Prostate gland (tissue), 2 donors: ENCODE results near the gene ARL15.

Experiments used
- POLR2A ChIP-seq: fragments of 450-650 bp; IDR thresholded peaks from one replicate; pipeline ENCODE4 v1.6.1; 2016; ENCODE audit warnings: antibody characterized with exemption, mild to moderate bottlenecking
- POLR2AphosphoS5 ChIP-seq: sonication (generic); formaldehyde crosslinking; IDR thresholded peaks from one replicate; pipeline ENCODE4 v1.6.1; 2017; ENCODE audit warnings: antibody characterized with exemption
- TF ChIP-seq, protein P1 (sequence below), 4 experiments: fragments of 200-600 bp in 2 of 4; fragments of 450-650 bp in 2 of 4; sonication (generic) in 2 of 4; IDR thresholded peaks; 1 replicate in 3 of 4; 2 replicates in 1 of 4; pipeline ENCODE4 v1.5.1; 2016 to 2019; ENCODE audit warnings: antibody characterized with exemption in 4 of 4, mild to moderate bottlenecking in 2 of 4, moderate library complexity in 2 of 4

DNA sequence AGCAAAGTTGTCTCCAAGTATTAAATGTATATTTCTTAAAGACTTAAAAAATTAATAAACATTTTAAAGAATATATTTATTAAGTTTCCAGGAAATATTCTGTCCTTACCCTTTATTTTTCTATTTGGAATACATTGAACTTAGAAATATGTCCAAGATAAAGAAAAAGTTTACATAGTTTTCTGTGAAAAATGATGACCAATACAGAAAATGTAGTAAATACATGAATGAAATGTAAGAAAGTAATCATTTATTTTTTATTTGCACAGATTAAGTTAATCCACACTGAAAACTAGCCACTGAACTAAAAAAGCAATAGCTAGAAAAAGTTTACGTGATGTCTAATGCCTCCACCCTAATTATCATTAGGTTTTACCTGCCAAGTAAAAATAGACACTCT, 273.2 kb downstream of the ARL15 start:
- TF ChIP-seq, protein P1, sequence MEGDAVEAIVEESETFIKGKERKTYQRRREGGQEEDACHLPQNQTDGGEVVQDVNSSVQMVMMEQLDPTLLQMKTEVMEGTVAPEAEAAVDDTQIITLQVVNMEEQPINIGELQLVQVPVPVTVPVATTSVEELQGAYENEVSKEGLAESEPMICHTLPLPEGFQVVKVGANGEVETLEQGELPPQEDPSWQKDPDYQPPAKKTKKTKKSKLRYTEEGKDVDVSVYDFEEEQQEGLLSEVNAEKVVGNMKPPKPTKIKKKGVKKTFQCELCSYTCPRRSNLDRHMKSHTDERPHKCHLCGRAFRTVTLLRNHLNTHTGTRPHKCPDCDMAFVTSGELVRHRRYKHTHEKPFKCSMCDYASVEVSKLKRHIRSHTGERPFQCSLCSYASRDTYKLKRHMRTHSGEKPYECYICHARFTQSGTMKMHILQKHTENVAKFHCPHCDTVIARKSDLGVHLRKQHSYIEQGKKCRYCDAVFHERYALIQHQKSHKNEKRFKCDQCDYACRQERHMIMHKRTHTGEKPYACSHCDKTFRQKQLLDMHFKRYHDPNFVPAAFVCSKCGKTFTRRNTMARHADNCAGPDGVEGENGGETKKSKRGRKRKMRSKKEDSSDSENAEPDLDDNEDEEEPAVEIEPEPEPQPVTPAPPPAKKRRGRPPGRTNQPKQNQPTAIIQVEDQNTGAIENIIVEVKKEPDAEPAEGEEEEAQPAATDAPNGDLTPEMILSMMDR (IDR thresholded peaks at IDR 0.05), result no peak
- TF ChIP-seq POLR2AphosphoS5 (no peak), POLR2A (no peak)
